ENCODE data around the gene CDKAL1. TPM values are rescaled to one million over a fixed set of nuclear protein-coding genes. Genes with fewer than 3 reads are reported as not detected.

The CDKAL1 gene
- total RNA-seq, 1 donor from 2014 or later: 12.2 TPM

GRCh38 chr6:21100991-21101390, 566.7 kb downstream of the CDKAL1 start:
- TF ChIP-seq CTCF (conservative IDR thresholded peaks at IDR 0.05; ENCODE audit: low read depth, low read length): no peak
- DNase-seq (ENCODE audit: low read depth): no peak
- H3K4me3 ChIP-seq (ENCODE audit: low read depth, low read length): no peak overlapping the region

DNA sequence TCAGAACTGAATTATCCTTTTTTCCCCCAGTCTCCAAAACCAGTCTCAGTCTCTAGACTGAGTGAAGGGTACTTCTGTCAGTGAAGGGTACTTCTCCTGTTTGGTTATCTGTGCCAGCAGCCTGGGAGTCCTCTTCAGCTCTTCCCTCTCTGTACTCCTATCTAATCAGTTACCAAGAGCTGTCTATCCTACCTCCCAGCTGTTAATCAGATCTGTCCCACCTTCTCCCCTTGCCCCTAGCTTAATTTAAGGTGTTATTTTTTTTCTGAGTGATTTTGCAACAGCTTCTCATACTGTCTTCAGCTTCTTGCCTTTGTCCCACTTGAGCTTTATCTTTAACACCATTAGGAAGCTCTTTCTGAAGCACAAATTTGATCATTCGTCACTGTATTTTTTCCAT, 567.4 kb downstream of the CDKAL1 start:
- no peak overlapping the region for H3K4me3 ChIP-seq (ENCODE audit: low read depth, low read length)
- TF ChIP-seq CTCF (conservative IDR thresholded peaks at IDR 0.05; ENCODE audit: low read depth, low read length): no peak
- DNase-seq (ENCODE audit: low read depth): no peak

GRCh38 chr6:21102201-21102600, 567.9 kb downstream of the CDKAL1 start:
- no peak overlapping the region for H3K4me3 ChIP-seq (ENCODE audit: low read depth, low read length)
- no peak for TF ChIP-seq CTCF (conservative IDR thresholded peaks at IDR 0.05; ENCODE audit: low read depth, low read length)
- DNase-seq (ENCODE audit: low read depth): no peak

- no peak overlapping the region for H3K4me3 ChIP-seq (ENCODE audit: low read depth, low read length)
- DNase-seq (ENCODE audit: low read depth): no peak
- no peak for TF ChIP-seq CTCF (conservative IDR thresholded peaks at IDR 0.05; ENCODE audit: low read depth, low read length)
Observed at GRCh38 chr6:21102624-21103023, 568.4 kb downstream of the CDKAL1 start.

DNA sequence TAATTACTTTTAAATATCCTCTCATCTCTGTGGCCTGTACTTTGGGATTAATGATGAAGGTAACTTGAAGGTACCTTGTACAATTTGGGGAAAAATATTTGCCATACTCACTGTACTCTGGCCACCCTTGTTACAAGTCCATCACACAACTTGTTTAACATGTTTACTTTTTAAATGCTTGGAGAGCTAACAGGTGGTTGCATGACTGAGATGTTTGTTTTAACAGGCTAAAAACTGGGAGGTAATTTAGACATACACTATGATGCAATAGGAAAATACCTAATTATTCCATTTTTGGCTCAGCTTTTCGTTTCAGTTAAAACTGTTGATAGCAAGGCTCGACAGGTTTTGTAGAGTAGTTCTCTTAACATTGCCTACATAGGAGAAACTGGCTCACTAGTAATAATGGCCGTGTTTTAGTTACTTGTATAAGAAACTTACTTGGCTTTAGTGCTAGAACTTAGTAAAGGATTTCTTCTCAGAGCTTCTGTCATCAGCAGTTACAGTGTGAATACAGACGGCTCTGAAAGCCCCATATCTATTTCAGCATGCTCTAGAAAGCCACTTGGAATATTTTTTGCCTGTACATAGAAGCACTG, 569.5 kb downstream of the CDKAL1 start:
- no peak for DNase-seq (ENCODE audit: low read depth)
- no peak overlapping the region for H3K4me3 ChIP-seq (ENCODE audit: low read depth, low read length)
- no peak for TF ChIP-seq CTCF (conservative IDR thresholded peaks at IDR 0.05; ENCODE audit: low read depth, low read length)

- TF ChIP-seq CTCF (conservative IDR thresholded peaks at IDR 0.05; ENCODE audit: low read depth, low read length): no peak
- H3K4me3 ChIP-seq (ENCODE audit: low read depth, low read length): no peak overlapping the region
- DNase-seq (ENCODE audit: low read depth): no peak
Observed at GRCh38 chr6:21104288-21104687, 570.0 kb downstream of the CDKAL1 start.

- no peak for TF ChIP-seq CTCF (conservative IDR thresholded peaks at IDR 0.05; ENCODE audit: low read depth, low read length)
- no peak for DNase-seq (ENCODE audit: low read depth)
- H3K4me3 ChIP-seq (ENCODE audit: low read depth, low read length): no peak overlapping the region
Observed at GRCh38 chr6:21107796-21108195, 573.5 kb downstream of the CDKAL1 start.

Data from epithelial cell of proximal tubule (primary cell).